Occipital lobe (tissue), 2 donors: ENCODE measurements around the gene TENT4B. TPM values are rescaled to one million over a fixed set of nuclear protein-coding genes. Genes with fewer than 3 reads are reported as not detected.

Experiments used
- DNase-seq: peaks from one replicate; lab custom pipeline; 2025; lab: John Stamatoyannopoulos, UW
- total RNA-seq: library from RNA; depleted of rRNA; stranded (reverse); fragments of >200 nt; gene quantifications from one replicate; pipeline ENCODE4 v1.2.3, GENCODE V29; 2014

TENT4B gene
- total RNA-seq, 1 donor from 2014 or later = 31.4 TPM

DNA sequence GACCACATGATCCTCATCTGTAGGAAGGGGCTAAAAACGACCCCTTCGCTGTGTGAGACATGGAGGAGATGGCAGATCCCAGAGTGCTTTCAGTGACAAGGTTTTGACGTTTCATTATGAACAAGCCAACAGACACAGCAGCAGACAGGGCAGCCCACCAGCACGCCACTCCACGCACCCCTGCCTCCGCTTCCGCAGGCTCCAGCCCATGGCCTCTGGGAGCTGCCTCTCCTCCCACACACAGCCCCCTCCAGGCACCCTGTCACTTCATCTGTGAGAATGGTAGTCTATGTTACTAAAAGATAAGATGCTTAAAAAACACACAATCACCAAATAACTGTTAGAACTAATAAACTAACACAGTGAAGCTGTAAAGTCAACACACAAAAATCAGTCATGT lies 101.0 kb downstream of the TENT4B start:
- DNase-seq = no peak

DNA sequence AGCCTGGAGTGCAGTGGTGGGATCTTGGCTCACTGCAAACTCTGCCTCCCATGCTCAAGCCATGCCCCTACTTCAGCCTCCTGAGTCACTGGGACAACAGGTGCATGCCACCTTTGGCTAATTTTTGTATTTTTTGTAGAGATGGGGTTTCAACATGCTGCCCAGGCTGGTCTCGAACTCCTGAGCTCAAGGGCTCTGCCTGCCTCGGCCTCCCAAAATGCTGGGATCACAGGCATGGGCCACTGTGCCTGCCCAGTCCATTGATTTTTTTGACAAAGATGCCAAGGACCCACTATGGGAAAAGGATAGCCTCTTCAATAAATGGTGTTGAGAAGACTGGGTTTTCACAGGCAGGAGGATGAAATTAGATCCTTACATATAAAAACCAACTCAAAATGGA lies 102.4 kb downstream of the TENT4B start:
- no peak for DNase-seq

DNA sequence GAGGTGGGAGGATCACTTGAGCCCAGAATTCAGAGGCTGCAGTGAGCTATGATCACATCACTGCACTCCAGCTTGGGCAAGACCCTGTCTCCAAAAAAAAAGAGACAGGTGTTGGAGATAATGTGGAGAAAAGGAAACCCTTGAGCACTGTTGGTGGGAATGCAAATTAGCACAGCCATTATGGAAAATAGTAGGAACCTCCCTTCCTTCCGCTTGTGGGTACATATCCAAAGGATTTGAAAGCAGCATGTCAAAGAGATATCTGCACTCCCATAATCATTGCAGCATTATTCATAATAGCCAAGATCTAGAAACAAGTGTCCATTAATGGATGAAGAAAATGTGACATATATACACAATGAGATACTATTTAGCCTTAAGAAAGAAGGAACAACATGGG lies 103.5 kb downstream of the TENT4B start:
- DNase-seq = no peak

DNA sequence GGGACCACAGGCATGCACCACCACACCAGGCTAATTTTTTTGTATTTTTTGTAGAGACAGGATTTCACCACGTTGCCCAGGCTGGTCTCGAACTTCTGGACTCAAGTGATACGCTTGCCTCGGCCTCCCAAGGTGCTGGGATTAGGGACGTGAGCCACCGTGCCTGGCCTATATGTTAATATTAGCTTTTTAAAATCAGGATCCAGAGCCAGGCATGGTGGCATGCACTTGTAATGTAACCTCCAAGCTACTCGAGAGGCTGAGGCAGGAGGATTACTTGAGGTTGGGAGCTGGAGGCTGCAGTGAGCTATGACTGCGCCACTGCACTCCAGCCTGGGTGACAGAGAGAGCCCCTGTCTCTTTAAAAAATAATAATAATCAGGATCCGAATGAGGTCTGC lies 104.8 kb downstream of the TENT4B start:
- DNase-seq = no peak

DNA sequence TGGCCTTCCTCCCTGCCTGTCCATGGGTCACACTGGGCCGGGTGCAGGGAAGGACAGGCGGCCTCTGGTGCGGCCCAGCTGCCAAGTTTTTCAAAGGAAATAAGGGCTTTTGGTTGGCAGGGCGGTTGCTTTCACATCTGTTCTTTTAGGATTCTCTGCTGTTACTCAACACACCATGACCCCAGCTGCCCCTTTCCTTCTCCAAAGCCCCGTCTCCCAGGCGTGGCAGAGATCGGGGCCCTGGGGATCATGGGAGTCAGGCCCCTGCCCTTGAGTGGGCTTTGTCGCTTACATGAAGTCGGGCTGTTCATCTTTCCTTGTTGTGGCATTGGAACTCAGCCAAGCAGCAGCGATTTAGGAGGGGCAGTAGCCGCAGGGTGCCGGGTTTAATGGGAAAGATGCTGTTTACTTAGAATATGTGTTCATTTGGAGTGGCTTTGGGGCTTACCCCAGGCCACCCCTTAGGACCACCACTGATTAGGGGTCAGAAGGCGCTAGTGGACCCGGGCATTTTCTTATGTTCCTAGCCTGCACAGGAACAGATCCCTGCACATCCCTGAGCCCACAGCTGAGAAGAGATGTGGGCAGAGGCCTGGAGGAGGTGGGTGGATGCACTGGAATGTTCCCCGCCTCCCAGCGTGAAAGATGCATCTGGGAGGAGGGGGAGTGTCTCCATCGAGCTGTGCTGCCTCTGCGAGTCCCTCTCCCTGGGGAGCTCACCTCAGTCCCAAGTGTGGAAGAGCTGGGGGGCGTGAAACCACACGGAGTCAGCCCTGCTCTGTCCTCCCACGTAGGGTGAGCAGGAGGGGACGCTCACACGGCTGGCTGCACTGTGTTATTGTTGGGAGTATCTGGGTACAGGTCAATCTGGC lies 106.5 kb downstream of the TENT4B start:
- DNase-seq = no peak

DNA sequence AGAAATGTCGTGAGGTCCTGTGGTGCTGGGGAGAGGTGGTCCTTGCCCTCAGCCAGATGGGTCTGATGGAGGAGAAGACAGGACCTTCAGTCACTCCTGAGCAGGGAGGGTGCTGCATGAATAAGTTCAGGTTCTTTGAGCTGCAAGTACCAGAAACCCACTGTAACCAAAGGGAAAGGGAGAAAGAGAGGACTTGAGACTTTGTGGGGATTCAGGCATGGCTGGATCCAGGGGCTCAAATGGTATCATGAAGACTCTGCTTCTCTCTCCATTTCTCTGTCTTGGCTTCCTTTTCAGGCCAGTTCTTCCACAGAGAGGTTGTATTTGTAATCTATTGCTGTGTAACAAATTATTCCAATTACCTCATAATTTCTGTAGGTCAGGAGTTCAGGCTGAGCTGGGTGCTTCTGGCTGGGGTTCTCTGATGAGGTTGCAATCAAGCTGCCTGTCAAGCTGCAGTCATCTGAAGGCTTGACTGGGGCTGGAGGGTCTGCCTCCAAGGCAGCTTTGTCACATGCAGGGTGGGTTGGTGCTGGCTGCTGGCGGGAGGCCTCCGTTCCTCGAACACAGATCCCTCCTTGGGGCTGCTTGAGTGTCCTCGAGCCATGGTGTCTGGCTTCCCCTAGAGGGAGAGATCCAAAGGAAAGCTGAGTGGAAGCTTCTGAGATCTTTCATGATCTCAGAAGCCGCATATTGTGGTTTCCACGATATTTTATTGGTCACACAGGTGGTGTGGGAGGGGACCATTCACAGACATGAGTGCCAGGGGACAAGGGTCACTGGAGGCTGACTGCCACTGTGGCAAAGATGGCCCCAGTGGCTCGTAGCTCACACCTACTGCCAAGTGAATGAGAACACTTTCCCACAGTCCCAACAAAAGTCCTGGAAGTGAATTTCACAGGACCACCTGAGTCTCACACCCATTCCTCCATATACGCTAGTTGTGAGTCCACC lies 107.4 kb downstream of the TENT4B start:
- DNase-seq = no peak

DNA sequence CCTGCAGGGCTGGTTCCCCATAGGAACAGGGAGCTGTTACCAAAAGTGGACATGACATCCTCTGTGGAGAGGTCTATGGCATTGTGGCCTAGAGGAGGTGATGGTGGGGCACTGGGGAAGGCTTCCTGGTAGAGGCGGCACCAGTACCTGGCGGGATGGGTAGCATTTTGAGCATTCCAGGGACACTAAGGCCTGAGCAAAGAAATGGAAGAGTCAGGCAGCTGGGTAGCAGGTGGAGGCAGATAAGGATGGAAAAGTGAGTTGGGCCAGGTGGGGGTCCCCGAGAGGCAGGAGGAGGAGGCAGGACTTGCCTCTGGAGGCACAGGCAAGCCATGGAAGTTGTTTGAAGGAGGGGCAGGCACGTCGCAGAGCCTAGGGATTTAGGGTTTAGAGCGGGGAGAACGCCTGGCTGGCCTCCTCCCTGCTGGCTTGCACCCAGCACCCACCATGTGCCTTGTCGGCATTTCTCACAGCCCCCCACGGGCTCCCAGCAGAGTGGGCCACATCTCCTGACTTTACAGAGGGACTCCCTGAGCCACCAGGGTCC lies 108.1 kb downstream of the TENT4B start:
- no peak for DNase-seq

DNA sequence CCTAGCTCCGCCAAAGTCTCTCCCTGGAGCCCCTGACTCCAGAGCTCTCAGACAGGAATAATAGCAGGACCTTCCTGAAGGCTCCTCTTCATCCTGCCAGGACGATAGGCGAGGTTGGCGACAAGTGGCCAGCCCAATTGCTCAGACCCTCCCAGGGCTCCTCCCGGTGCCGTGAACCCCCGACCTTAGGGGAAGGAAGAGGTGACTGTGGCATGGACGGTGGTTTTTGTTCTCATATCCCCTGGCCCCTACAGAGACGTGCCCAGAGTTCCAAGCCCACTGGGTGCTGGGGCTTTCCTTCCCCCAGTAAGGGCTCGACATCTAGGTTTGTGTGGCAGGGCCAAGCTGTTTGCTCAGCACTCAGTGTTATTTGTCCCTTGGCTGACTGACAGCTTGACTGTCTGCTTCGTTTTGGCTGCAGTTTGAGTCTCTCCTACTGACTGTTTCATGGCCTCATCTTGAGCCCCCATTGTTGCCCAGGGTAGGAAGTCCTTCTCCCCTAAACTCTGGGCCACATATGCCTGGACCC lies 108.7 kb downstream of the TENT4B start:
- DNase-seq = no peak

DNA sequence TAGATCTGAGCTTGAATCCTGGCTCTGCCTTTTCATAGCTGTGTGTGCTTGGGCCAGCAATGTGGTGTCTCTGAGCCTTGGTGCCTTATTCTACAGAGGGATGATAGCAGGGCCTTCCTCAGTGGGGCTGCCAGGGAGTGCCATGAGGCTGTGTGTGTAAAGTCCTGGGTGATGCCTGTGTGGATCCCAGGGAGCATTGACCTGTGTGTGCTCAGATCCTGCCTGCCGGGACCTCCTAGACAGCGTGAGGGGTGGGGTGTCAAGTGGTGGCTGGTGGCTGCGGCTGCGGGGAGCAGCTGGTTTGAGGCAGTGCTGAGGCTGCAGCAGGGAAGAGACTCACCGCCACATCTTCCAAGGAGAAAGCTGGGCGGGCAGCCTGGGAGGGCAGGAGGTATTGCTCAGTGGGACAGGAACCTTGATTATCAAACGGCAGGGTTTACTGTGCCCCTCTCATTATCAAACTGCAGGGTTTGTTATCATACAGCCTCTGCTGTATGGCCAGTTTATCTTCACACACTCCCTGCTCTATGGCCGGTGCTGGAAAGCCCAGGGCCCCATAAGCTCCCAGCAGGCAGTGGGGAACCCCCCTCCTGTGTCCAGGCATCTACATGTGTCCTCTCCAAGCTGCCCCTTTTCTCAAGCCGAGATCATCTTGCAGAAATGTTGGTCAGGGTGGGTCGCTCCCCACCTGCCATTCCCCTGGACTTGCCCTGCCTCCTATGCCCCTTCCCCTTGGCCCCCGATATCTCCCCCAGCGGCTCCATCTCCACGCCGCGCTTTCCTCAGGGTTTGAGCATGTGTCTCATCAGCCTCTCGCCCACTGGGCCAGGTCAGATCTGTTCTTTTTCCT lies 110.2 kb downstream of the TENT4B start:
- no peak for DNase-seq

DNA sequence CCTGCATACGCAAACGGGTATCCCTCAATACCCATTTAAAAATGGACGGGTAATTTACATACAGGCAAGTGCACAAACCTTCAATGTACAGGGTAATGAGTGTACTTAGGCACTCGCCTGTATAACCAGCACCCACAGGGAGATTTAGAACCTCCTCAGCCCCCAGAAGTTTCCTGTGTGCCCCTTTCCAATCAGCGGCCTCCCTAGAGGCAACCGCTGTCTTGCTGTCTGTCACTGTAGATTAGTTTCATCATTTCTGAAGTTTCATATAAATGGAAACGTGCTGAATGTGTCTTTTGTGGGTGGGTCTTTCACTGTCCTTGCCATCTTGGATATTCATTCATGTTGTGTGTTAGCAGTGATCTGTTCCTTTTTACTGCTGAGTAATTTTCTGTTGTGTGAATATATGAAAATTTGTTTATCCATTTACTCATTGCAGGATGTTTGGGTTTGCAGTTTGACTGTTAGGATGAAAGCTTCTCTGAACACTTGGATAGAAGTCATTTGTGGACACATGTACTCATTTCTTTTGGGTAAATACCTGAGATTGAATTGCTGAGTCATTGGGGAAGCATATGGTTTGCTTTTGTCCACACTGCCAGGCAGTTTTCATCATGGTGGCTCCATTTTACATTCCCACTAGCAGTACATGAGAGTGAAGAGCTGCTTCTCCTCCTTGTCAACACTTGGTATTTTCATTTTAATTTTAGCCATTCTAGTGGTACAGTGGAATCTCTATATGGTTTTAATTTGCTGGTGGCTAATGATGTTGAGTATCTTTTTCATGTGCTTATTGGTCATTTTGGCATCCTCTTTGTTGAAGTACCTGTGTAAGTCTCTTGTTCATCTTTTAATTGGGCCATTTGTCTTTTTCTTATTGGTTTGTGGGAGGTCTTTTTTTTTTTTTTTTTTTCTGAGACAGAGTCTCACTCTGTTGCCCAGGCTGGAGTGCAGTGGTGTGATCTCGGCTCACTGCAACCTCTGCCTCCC lies 111.1 kb downstream of the TENT4B start:
- no peak for DNase-seq

DNA sequence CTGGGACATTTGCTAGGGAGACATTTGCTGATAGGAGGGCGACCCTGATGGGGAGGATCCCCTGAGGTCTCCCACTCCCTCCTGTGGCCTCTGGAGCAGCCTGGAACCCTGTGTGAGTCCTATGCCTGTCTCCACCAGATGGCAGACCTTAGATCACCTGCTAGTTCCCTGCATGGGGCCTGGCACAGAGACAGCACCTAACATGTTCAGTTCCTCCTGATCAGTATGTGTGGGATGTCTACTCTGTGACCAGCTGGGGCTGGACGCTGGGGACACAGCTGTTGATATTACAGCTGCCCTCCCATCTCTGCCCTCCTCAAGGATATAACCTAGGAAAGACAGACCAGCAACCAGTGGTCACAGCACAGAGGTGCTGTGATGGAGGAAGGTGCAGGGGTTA lies 112.2 kb downstream of the TENT4B start:
- no peak for DNase-seq

DNA sequence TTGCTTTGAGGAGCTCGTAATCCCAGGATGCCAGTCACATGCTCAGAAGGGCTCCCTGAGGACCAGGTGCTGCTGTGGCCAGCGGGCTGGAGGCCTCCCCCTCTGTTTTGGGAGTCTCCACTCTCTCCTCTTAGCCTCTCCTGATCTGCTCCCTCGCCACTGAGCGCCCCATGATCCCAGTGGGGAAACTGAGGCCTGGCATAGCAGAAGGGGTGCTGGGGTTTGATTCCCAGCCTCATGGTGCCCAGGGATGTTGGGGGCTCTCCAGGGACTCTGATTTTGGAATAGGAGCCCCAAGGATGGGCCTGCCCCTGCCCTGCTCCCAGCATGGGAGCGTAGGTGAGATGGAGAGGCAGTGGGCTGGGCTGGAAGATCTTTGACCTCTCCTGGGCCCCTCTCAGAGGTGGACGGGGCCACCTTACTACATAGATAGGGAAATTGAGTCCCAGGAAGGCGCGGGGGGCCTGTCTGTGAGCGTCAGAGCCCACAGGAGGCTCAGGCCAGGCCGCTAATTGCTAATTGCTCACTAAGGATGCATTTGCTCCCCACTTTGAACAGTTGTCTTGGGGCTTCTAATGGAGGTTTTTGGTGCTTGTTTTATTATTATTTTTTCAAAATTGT lies 112.7 kb downstream of the TENT4B start:
- DNase-seq = no peak

DNA sequence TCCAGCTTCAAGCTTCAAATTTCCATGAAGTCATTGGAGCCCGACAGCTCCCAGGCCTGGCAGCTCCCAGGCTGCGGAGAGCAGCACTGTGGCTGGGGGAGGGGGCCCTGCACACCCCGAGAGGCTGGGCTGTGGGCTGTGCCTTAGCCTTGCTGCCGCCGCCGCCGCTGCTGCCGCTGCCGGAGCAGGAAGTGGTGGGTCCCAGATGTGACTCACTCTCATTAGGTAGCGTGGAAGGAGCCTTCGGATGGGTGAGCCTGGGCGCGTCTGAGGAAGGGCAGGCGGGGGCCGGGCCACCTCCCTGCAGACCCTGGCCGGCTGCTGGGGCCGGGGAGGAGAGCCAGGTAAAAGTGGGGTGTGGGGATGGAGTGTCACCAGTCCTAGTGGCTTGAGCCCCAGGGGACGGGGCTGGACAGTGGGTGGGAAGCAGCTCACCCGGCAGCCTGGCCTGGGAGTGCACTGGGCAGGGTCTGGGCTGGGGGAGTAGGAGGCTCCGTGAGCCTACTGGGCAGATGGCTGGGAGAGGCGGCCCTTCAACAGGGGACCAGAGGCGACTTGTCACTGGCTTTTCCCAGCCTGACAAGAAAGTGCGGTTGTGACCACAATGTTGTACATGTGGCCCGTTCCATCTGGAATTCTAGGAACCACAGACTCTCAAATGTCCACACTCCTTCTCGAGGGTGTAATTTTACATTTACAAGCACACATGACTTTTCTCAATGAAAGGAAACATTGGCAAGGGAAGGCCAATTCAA lies 113.4 kb downstream of the TENT4B start, which contains the start of gene ADCY7:
Gene ADCY7, plus strand, starts transcription at position 215 of the 755 bp plus-strand sequence. CDS start 21,629 bp downstream, outside the sequence.
- DNase-seq = no peak

DNA sequence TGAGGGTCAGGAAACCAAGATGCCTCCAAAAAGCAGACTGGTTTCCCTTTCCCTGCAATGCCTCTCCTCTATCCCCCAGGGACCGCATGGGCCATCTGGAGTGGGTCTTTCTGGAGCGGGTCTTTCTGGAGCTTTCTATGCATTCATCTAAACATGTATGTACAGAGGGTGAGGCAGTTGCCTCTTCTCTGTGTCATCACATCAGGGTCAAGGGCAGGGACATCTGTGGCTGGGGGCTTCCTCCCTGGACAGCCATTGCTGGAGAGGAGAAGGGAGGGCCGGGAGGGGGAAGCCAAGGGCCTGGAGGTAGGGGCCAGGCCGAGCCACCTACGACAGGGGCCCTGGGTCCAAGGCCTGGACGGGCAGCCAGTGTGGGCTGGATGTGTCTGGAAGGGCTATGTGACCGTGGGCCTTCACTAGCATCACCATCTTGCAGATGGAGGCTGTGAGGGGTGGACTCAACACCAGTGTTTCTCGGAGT lies 114.1 kb downstream of the TENT4B start:
- no peak for DNase-seq

DNA sequence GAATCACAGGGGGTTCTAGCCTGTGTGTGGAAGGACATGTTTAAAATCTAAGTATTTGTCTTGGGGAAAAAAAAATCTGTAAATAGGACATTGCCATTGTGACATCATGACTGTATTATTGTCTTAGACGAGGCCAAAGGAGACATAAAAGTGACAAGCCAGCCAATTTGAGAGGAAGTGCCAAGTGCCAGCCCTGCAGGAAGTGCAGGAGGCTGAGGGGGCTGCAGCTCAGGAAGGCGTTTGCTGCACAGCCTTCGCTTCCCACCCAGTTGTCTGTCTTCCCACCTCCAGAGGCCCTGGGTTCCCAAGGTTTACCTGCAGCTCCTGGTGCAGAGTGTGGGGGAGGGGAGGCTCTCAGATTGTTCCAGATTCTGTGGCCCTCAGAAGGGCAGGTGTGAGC lies 114.5 kb downstream of the TENT4B start:
- DNase-seq = no peak

DNA sequence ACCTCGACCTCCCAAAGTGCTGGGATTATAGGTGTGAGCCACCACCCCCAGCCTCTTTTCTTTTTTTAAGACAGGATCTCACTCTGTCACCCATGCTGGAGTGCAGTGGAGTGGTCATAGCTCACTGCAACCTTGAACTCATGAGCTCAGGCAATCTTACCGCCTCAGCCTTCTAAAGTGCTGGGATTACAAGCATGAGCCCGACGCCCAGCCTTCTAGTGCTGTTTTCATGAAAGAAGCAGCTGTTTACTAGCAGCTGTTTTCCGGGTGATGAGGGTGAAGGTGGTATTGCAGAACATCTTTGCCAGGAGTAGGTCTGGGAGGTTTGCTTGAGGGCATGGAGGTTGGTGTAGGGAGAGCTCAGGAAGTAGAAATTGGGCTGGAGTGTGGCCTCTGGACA lies 115.2 kb downstream of the TENT4B start:
- DNase-seq = no peak

DNA sequence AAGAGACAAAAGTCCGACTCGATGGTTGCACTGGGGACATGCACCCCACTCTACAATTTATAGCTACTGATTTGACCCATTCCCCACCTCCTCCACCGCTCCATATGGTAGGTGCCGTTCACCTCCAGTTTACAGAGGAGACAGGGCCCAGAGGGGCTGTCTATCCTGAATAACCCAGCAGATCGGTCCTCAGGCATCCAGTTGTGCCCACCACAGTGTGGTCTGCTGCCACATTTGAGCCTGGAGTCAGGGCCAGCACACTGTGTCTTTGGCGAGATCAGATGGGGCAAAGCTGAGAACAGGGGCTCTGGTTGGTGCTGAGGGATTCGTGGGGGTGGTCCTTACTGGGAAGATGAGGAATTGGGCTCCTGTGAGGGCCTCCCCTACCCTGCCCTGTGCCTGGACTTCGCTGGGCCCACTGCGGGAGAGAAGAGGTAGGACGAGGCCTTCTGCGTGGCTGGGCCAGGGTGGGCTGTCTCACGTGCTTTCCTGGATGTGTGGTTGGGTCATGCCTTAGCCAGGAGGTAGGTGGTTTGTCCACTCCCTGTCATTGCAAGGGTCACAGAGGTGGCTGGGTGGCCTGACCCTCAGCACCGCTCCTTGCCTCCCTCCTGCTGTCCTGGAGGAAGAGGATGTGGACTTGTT lies 116.1 kb downstream of the TENT4B start:
- no peak for DNase-seq
